Activated B cell treated with CpG ODN at 0.5 μM for 24 hours (primary cell): ENCODE results near the gene DERL3. TPM values are rescaled to one million over a fixed set of nuclear protein-coding genes. Genes with fewer than 3 reads are reported as not detected.

Source experiments
- ATAC-seq: fragments of 200-7000 bp; cut with Tn5 transposase; one replicate; pipeline ENCODE4 v1.10.0; 2021; ENCODE audit warnings: low read depth, mild to moderate bottlenecking, moderate library complexity
- CTCF ChIA-PET: fragments of 350-600 bp; sonication (Branson Sonifier 250); formaldehyde crosslinking; loops from one replicate; lab custom pipeline; 2021; ENCODE audit warnings: antibody characterized with exemption; lab: Charles Lee
- POLR2A ChIA-PET: fragments of 350-600 bp; sonication (Branson Sonifier 250); formaldehyde crosslinking; loops from one replicate; lab custom pipeline; 2021; ENCODE audit warnings: antibody characterized with exemption; lab: Charles Lee
- DNase-seq: peaks from one replicate; pipeline ENCODE4 v3.0.0; 2022
- H3K27ac Mint-ChIP-seq: one replicate; pipeline ENCODE4 v1.8.0; 2020; ENCODE audit warnings: mixed read lengths
- H3K27me3 Mint-ChIP-seq: one replicate; pipeline ENCODE4 v1.8.0; 2021; ENCODE audit warnings: mixed read lengths
- H3K36me3 Mint-ChIP-seq: one replicate; pipeline ENCODE4 v1.8.0; 2021; ENCODE audit warnings: low read depth, mixed read lengths
- H3K4me1 Mint-ChIP-seq: one replicate; pipeline ENCODE4 v1.8.0; 2021; ENCODE audit warnings: mixed read lengths
- H3K4me3 Mint-ChIP-seq: one replicate; pipeline ENCODE4 v1.8.0; 2020; ENCODE audit warnings: mild to moderate bottlenecking, mixed read lengths
- H3K9me3 Mint-ChIP-seq: one replicate; pipeline ENCODE4 v1.8.0; 2020; ENCODE audit warnings: mixed read lengths
- CTCF ChIP-seq: fragments of 200-600 bp; IDR thresholded peaks from one replicate; pipeline ENCODE4 v1.8.0; 2022; ENCODE audit warnings: antibody characterized with exemption, mild to moderate bottlenecking
- intact Hi-C: fragments of 100-400 bp; cut with micrococcal nuclease; formaldehyde crosslinking; loops from one replicate; pipeline ENCODE4 v1.15.1; 2024
- total RNA-seq: library from RNA; stranded (reverse); gene quantifications from 2 replicates; pipeline ENCODE4 v1.2.3, GENCODE V29; 2022

DERL3 gene
- total RNA-seq, 1 donor from 2014 or later, result 18.3 TPM

DNA sequence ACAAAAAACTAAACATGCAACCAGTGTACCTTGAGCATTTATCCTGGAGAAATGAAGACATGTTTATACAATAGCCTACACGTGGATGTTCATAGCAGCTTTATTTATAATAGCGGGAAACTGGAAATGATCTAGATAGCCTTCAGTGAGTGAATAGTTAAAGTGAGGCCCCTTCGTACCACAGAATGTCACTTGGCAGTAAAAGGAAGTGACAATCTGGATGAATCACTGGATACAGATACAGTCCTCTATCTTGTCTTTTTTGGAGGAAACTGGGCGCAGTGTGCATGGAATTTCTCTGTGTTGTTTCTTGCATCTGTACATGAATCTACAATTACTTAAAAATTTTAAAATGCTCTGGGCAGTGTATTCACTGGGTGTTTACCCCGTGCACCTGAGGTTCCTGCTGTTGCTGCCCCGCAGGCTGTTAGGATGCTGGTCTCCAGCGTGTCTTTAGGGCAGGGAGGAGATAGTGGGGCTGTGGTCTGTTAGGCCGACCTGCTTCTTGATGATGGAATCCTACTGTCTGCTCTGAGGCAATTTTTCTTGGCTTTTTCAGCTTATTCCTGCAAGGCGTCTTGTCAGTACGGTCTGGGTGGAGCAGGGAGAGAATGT lies 23.2 kb downstream of the DERL3 start:
- H3K4me1 Mint-ChIP-seq, result peaks cover 50% of the 10 kb centered on the region
- ChIA-PET POLR2A (interaction anchor here (0.6 kb wide), 1 partner anchor 43 kb away, joined by 3 read pairs; no protein-coding TSS in a partner anchor), CTCF (interaction anchor here (1.2 kb wide), 1 partner anchor 42 kb away, joined by 3 read pairs; the partner anchor contains the start of gene SLC2A11)
- no peaks in the 10 kb centered on the region for H3K27me3 Mint-ChIP-seq
- DNase-seq, result no peak
- intact Hi-C loops, result no loop called here
- H3K27ac Mint-ChIP-seq, result no peak overlapping the region
- no peak for TF ChIP-seq CTCF
- no peak for ATAC-seq
- H3K4me3 Mint-ChIP-seq, result no peak overlapping the region
- H3K9me3 Mint-ChIP-seq, result no peaks in the 10 kb centered on the region
- H3K36me3 Mint-ChIP-seq, result peaks cover 89% of the 10 kb centered on the region

GRCh38 chr22:23812378-23812777 lies 26.4 kb downstream of the DERL3 start:
- no peaks in the 10 kb centered on the region for H3K27me3 Mint-ChIP-seq
- intact Hi-C loops, result no loop called here
- peaks cover 70% of the 10 kb centered on the region for H3K36me3 Mint-ChIP-seq
- ChIA-PET POLR2A (interaction anchor here (1.1 kb wide), 1 partner anchor 8 kb away, joined by 5 read pairs; no protein-coding TSS in a partner anchor), CTCF (no interaction called here)
- H3K4me3 Mint-ChIP-seq, result no peak overlapping the region
- no peak overlapping the region for H3K27ac Mint-ChIP-seq
- H3K4me1 Mint-ChIP-seq, result peaks cover 19% of the 10 kb centered on the region
- H3K9me3 Mint-ChIP-seq, result no peaks in the 10 kb centered on the region
- no peak for TF ChIP-seq CTCF
- ATAC-seq (no peak), DNase-seq (no peak)

- CTCF ChIA-PET, result no interaction called here
- intact Hi-C loops, result no loop called here
- no peak for TF ChIP-seq CTCF
Measured at GRCh38 chr22:23806837-23807236, 32.0 kb downstream of the DERL3 start.

DNA sequence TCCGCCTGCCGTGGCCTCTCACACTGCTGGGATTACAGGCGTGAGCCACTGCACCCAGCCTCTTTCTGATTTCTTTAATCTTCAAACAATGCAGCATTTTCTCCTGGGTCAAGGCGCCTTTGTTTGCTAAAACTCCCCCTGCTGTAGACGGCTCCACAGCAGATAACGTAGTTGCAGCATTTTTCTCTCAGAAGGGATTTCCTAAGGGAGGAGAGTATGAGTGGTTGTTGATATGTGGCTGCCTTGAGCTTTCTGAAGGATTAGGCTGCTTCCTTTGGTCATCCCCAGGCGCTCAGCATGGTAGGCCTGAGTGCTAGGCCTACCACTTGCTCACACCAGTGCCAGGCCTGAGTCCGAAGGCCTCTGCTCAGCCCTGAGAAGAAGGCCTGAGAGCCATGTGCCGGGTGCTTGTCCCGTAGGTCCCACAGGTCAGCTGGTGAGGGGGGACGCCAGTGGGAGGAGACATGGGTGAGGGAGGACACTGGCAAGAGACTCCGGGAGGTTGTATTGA lies 34.0 kb downstream of the DERL3 start:
- no peaks in the 10 kb centered on the region for H3K27me3 Mint-ChIP-seq
- no peak for ATAC-seq
- H3K27ac Mint-ChIP-seq, result peak overlapping the region; percentile 80
- POLR2A ChIA-PET, result interaction anchor here (0.5 to 1.8 kb wide), 5 partner anchors 17 to 87 kb away, joined by 3 to 8 read pairs (median 4); partner anchors contain the start of genes SMARCB1 and ZNF70
- H3K4me1 Mint-ChIP-seq, result peaks cover 77% of the 10 kb centered on the region
- no peak for TF ChIP-seq CTCF
- intact Hi-C loops, result no loop called here
- peak overlapping the region; percentile 48 for H3K4me3 Mint-ChIP-seq
- peaks cover 72% of the 10 kb centered on the region for H3K36me3 Mint-ChIP-seq
- DNase-seq, result no peak
- CTCF ChIA-PET, result interaction anchor here (1.0 kb wide), 1 partner anchor 45 kb away, joined by 5 read pairs; no protein-coding TSS in a partner anchor
- no peaks in the 10 kb centered on the region for H3K9me3 Mint-ChIP-seq

More at GRCh38 chr22:23806837-23807236, 32.0 kb downstream of the DERL3 start:
- DNase-seq (no peak), ATAC-seq (no peak)
- H3K27me3 Mint-ChIP-seq, result no peaks in the 10 kb centered on the region
- peaks cover 75% of the 10 kb centered on the region for H3K36me3 Mint-ChIP-seq
- peak overlapping the region; percentile 7 for H3K4me3 Mint-ChIP-seq
- H3K9me3 Mint-ChIP-seq, result no peaks in the 10 kb centered on the region
- peak overlapping the region; percentile 80 for H3K27ac Mint-ChIP-seq
- POLR2A ChIA-PET, result interaction anchor here (1.0 to 1.1 kb wide), 2 partner anchors 31 to 40 kb away, joined by 4 to 6 read pairs; no protein-coding TSS in a partner anchor
- peaks cover 68% of the 10 kb centered on the region for H3K4me1 Mint-ChIP-seq
